H9 (cell line): ENCODE data around the gene PDHX. TPM values are rescaled to one million over a fixed set of nuclear protein-coding genes. Genes with fewer than 3 reads are reported as not detected.

Experiments
- DNase-seq: peaks from one replicate; pipeline ENCODE4 v3.0.0-alpha.2; 2017
- H2AFZ ChIP-seq: one replicate; pipeline ENCODE4 v1.6.1; 2013; ENCODE audit warnings: mild to moderate bottlenecking, low read length, control low read depth, moderate library complexity
- H2AK5ac ChIP-seq: 2 replicates; pipeline ENCODE4 v1.6.1; 2013; ENCODE audit warnings: low read length, control low read depth, mixed read lengths; ENCODE audit not compliant: insufficient read length
- H2BK120ac ChIP-seq: one replicate; pipeline ENCODE4 v1.6.1; 2013; ENCODE audit warnings: low read depth, mild to moderate bottlenecking, low read length, control low read depth, inconsistent platforms; ENCODE audit not compliant: poor library complexity, severe bottlenecking
- H2BK12ac ChIP-seq: 2 replicates; pipeline ENCODE4 v1.6.1; 2013; ENCODE audit warnings: low read length, control low read depth, mixed read lengths, low read depth; ENCODE audit not compliant: insufficient read length
- H2BK15ac ChIP-seq: 2 replicates; pipeline ENCODE4 v1.6.1; 2013; ENCODE audit warnings: low read depth, low read length, control low read depth
- H2BK20ac ChIP-seq: one replicate; pipeline ENCODE4 v1.6.1; 2013; ENCODE audit warnings: low read depth, mild to moderate bottlenecking, low read length, control low read depth, inconsistent platforms; ENCODE audit not compliant: poor library complexity, severe bottlenecking
- H2BK5ac ChIP-seq: 2 replicates; pipeline ENCODE4 v1.6.1; 2013; ENCODE audit warnings: low read length, control low read depth, mixed read lengths; ENCODE audit not compliant: insufficient read length
- H3K14ac ChIP-seq: 2 replicates; pipeline ENCODE4 v1.6.1; 2013; ENCODE audit warnings: low read length, control low read depth; ENCODE audit not compliant: insufficient read depth
- H3K18ac ChIP-seq: 2 replicates; pipeline ENCODE4 v1.6.1; 2013; ENCODE audit warnings: low read depth, mild to moderate bottlenecking, mixed read lengths, low read length, control low read depth; ENCODE audit not compliant: insufficient read length
- H3K23ac ChIP-seq: 2 replicates; pipeline ENCODE4 v1.6.1; 2013; ENCODE audit warnings: low read length, control low read depth, mixed read lengths, low read depth; ENCODE audit not compliant: insufficient read length
- H3K23me2 ChIP-seq: 2 replicates; pipeline ENCODE4 v1.6.1; 2013; ENCODE audit warnings: low read depth, mild to moderate bottlenecking, mixed read lengths, low read length, control low read depth; ENCODE audit not compliant: insufficient read length, poor library complexity, severe bottlenecking
- H3K27ac ChIP-seq: 2 replicates; pipeline ENCODE4 v1.5.1; 2013; ENCODE audit warnings: low read length, control low read depth, mixed read lengths, low read depth; ENCODE audit not compliant: insufficient read length
- H3K27me3 ChIP-seq: 2 replicates; pipeline ENCODE4 v1.6.1; 2013; ENCODE audit warnings: low read length, control low read depth, inconsistent platforms; ENCODE audit not compliant: insufficient read depth
- H3K4ac ChIP-seq: 2 replicates; pipeline ENCODE4 v1.6.1; 2013; ENCODE audit warnings: low read depth, mild to moderate bottlenecking, control low read depth, inconsistent platforms, low read length, moderate library complexity
- H3K4me1 ChIP-seq: 2 replicates; pipeline ENCODE4 v1.6.1; 2013; ENCODE audit warnings: low read length, control low read depth, inconsistent platforms; ENCODE audit not compliant: insufficient read depth
- H3K4me2 ChIP-seq: 2 replicates; pipeline ENCODE4 v1.6.1; 2013; ENCODE audit warnings: low read length, control low read depth, mixed read lengths; ENCODE audit not compliant: insufficient read length, insufficient read depth
- H3K56ac ChIP-seq: 2 replicates; pipeline ENCODE4 v1.6.1; 2013; ENCODE audit warnings: low read depth, mild to moderate bottlenecking, mixed read lengths, low read length, control low read depth; ENCODE audit not compliant: insufficient read length
- H3K79me1 ChIP-seq: 2 replicates; pipeline ENCODE4 v1.6.1; 2013; ENCODE audit warnings: low read depth, mild to moderate bottlenecking, moderate library complexity, low read length, control low read depth, inconsistent platforms; ENCODE audit not compliant: insufficient read depth, poor library complexity, severe bottlenecking
- H3K79me2 ChIP-seq: 2 replicates; pipeline ENCODE4 v1.6.1; 2013; ENCODE audit warnings: low read length, control low read depth, inconsistent platforms; ENCODE audit not compliant: insufficient read depth
- H3K9ac ChIP-seq: 2 replicates; pipeline ENCODE4 v1.6.1; 2013; ENCODE audit warnings: low read length, control low read depth, mixed read lengths; ENCODE audit not compliant: insufficient read length; ENCODE audit errors: extremely low read depth
- H3K9me3 ChIP-seq: one replicate; pipeline ENCODE4 v1.6.1; 2013; ENCODE audit warnings: low read depth, low read length, inconsistent platforms; ENCODE audit not compliant: control insufficient read depth
- H3T11ph ChIP-seq: one replicate; pipeline ENCODE4 v1.6.1; 2013; ENCODE audit warnings: mild to moderate bottlenecking, low read length, control low read depth, inconsistent platforms
- H4K20me1 ChIP-seq: one replicate; pipeline ENCODE4 v1.6.1; 2013; ENCODE audit not compliant: control insufficient read depth, insufficient read length, insufficient read depth
- H4K5ac ChIP-seq: 2 replicates; pipeline ENCODE4 v1.6.1; 2013; ENCODE audit warnings: low read depth, mild to moderate bottlenecking, mixed read lengths, low read length, control low read depth; ENCODE audit not compliant: insufficient read length
- H4K8ac ChIP-seq: replicated peaks from 2 replicates; pipeline ENCODE4 v1.6.1; 2013; ENCODE audit warnings: low read length, control low read depth, mixed read lengths, low read depth; ENCODE audit not compliant: insufficient read length
- H4K91ac ChIP-seq: 2 replicates; pipeline ENCODE4 v1.6.1; 2013; ENCODE audit warnings: low read depth, mild to moderate bottlenecking, moderate library complexity, mixed read lengths, low read length, control low read depth; ENCODE audit not compliant: insufficient read length
- H3K27ac Mint-ChIP-seq, 3 experiments: 2 replicates in 2 of 3; 3 replicates in 1 of 3; pipeline ENCODE4 v1.8.0; 2020 to 2021; ENCODE audit warnings: mixed read lengths in 3 of 3, mild to moderate bottlenecking in 1 of 3, moderate library complexity in 1 of 3
- H3K27me3 Mint-ChIP-seq: 2 replicates; pipeline ENCODE4 v1.8.0; 2021; ENCODE audit warnings: low read depth, mild to moderate bottlenecking, moderate library complexity, mixed read lengths
- H3K36me3 Mint-ChIP-seq, 3 experiments: 2 replicates in 2 of 3; 3 replicates in 1 of 3; pipeline ENCODE4 v1.8.0; 2020 to 2021; ENCODE audit warnings: low read depth in 3 of 3, mixed read lengths in 3 of 3; ENCODE audit not compliant: insufficient read depth in 1 of 3
- H3K4me1 Mint-ChIP-seq, 2 experiments: 2 replicates each; pipeline ENCODE4 v1.8.0; 2020; ENCODE audit warnings: mixed read lengths in 2 of 2
- H3K4me3 Mint-ChIP-seq, 2 experiments: 2 replicates in 1 of 2; 3 replicates in 1 of 2; pipeline ENCODE4 v1.8.0; 2020 to 2021; ENCODE audit warnings: mild to moderate bottlenecking in 2 of 2, mixed read lengths in 2 of 2, moderate library complexity in 1 of 2
- H3K9me3 Mint-ChIP-seq, 2 experiments: 2 replicates in 1 of 2; 3 replicates in 1 of 2; pipeline ENCODE4 v1.8.0; 2020; ENCODE audit warnings: mild to moderate bottlenecking in 2 of 2, mixed read lengths in 2 of 2, moderate library complexity in 1 of 2
- WGBS: extraction: QIAGEN DNeasy Blood & Tissue Kit; methylation state at CpG from one replicate; pipeline ENCODE4 v1.1.7; 2013; ENCODE audit warnings: missing lambda C conversion rate, low lambda C conversion rate, mixed read lengths; ENCODE audit not compliant: insufficient read length; ENCODE audit errors: extremely low coverage; 5-methylcytosine and 5-hydroxymethylcytosine counted together
- total RNA-seq: library from RNA; stranded (reverse); gene quantifications from 2 replicates; pipeline ENCODE4 v1.2.1, GENCODE V29; 2021
- TF ChIP-seq, protein P1 (sequence below): fragments of 200-600 bp; sonication (generic); conservative IDR thresholded peaks from 3 replicates; pipeline ENCODE4 v1.8.0; 2021; ENCODE audit warnings: antibody characterized with exemption, mild to moderate bottlenecking

The PDHX gene
- total RNA-seq, 1 experiment from 2014 or later = 40.1 TPM

DNA sequence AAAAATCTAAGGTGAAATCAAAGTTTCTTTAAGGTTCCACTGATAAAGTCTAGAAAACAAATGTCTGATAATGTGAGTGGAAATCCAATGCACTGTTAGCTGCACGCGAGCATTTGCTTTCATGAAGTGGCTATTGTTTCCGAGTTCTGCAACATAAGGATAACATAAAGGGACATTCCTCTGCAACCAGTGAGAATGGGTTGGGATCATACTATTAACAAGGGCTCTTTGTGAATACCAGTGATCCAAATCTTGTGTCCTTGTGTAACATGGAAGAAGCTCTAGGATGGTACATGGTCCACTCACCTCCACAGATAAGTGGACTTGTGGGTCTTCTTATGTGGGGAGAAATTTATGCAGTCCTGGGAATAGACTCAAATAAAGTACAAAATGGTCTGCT, 24.8 kb upstream of the PDHX start:
- Mint-ChIP-seq H3K4me1 (no peaks in the 10 kb centered on the region), H3K27me3 (no peaks in the 10 kb centered on the region), H3K36me3 (peaks cover 5 to 13% (median 7%) of the 10 kb centered on the region in 3 experiments), H3K27ac (no peak overlapping the region), H3K9me3 (peaks cover 8% of the 10 kb centered on the region in 2 experiments), H3K4me3 (no peak overlapping the region)
- Histone ChIP-seq H3T11ph (no peak overlapping the region), H2AK5ac (no peak overlapping the region), H4K8ac (no peak overlapping the region), H2BK15ac (no peak overlapping the region), H3K4ac (no peak overlapping the region), H3K9ac (no peak overlapping the region), H4K91ac (no peak overlapping the region), H3K4me2 (no peak overlapping the region), H3K27me3 (no peaks in the 10 kb centered on the region), H4K5ac (no peak overlapping the region), H2BK20ac (no peak overlapping the region), H2BK120ac (no peak overlapping the region), H2BK5ac (no peak overlapping the region), H3K4me1 (no peaks in the 10 kb centered on the region), H3K79me2 (no peaks in the 10 kb centered on the region), H3K27ac (no peak overlapping the region), H3K23ac (no peak overlapping the region), H4K20me1 (no peaks in the 10 kb centered on the region), H3K79me1 (no peaks in the 10 kb centered on the region), H3K18ac (no peak overlapping the region), H3K56ac (no peak overlapping the region), H3K14ac (no peak overlapping the region), H2AFZ (no peak overlapping the region), H2BK12ac (no peak overlapping the region), H3K9me3 (no peaks in the 10 kb centered on the region), H3K23me2 (no peaks in the 10 kb centered on the region)
- no CpG with 5 or more reads among the region's 3 CpGs for WGBS
- TF ChIP-seq, protein P1, sequence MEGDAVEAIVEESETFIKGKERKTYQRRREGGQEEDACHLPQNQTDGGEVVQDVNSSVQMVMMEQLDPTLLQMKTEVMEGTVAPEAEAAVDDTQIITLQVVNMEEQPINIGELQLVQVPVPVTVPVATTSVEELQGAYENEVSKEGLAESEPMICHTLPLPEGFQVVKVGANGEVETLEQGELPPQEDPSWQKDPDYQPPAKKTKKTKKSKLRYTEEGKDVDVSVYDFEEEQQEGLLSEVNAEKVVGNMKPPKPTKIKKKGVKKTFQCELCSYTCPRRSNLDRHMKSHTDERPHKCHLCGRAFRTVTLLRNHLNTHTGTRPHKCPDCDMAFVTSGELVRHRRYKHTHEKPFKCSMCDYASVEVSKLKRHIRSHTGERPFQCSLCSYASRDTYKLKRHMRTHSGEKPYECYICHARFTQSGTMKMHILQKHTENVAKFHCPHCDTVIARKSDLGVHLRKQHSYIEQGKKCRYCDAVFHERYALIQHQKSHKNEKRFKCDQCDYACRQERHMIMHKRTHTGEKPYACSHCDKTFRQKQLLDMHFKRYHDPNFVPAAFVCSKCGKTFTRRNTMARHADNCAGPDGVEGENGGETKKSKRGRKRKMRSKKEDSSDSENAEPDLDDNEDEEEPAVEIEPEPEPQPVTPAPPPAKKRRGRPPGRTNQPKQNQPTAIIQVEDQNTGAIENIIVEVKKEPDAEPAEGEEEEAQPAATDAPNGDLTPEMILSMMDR = no peak
- DNase-seq = no peak
